CD14-positive monocyte (primary cell): Measurements from ENCODE around the gene RPS21. TPM values are rescaled to one million over a fixed set of nuclear protein-coding genes. Genes with fewer than 3 reads are reported as not detected.

Experiments used
- DNase-seq, 3 donors: peaks; one replicate each; pipeline ENCODE4 v3.0.0-alpha.2; 2011 to 2022
- H2AFZ ChIP-seq: 2 replicates; pipeline ENCODE4 v1.6.0; 2012; ENCODE audit warnings: mild to moderate bottlenecking, low read depth, low read length, inconsistent platforms; ENCODE audit not compliant: insufficient read depth, poor library complexity, severe bottlenecking
- H3K27ac ChIP-seq, 2 donors: 1 replicate in 1 of 2; 2 replicates in 1 of 2; pipeline ENCODE4 v1.5.1; 2012 to 2013; ENCODE audit warnings: low read length in 2 of 2, control low read depth in 1 of 2, inconsistent platforms in 1 of 2, low read depth in 1 of 2, mild to moderate bottlenecking in 1 of 2
- H3K27me3 ChIP-seq, 2 donors: one replicate each; pipeline versions ENCODE4 v1.6.0 to v1.6.1; 2011 to 2013; ENCODE audit warnings: low read length in 2 of 2; ENCODE audit not compliant: control insufficient read depth in 2 of 2, insufficient read depth in 2 of 2
- H3K36me3 ChIP-seq, 2 donors: replicated peaks in 1 of 2; 1 replicate in 1 of 2; 2 replicates in 1 of 2; pipeline versions ENCODE4 v1.5.1 to v1.6.1; 2012 to 2013; ENCODE audit warnings: low read length in 2 of 2, control low read depth in 1 of 2, inconsistent platforms in 1 of 2, mild to moderate bottlenecking in 1 of 2; ENCODE audit not compliant: insufficient read depth in 2 of 2, control insufficient read depth in 1 of 2
- H3K4me1 ChIP-seq, 2 donors: 1 replicate in 1 of 2; 2 replicates in 1 of 2; pipeline versions ENCODE4 v1.5.1 to v1.6.1; 2012 to 2013; ENCODE audit warnings: low read length in 2 of 2, control low read depth in 1 of 2, inconsistent platforms in 1 of 2, mild to moderate bottlenecking in 1 of 2, moderate library complexity in 1 of 2; ENCODE audit not compliant: insufficient read depth in 2 of 2, control insufficient read depth in 1 of 2
- H3K4me2 ChIP-seq: replicated peaks from 2 replicates; pipeline ENCODE3; 2012; ENCODE audit warnings: low read length, moderate library complexity, mild to moderate bottlenecking; ENCODE audit not compliant: poor library complexity, severe bottlenecking; ENCODE audit errors: extremely low read depth
- H3K4me3 ChIP-seq, 3 experiments: fragments of 200-600 bp in 1 of 3; sonication (generic) in 1 of 3; replicated peaks in 1 of 3; 1 replicate in 2 of 3; 2 replicates in 1 of 3; pipeline ENCODE4 v1.5.1; 2011 to 2013; ENCODE audit warnings: low read length in 3 of 3, mild to moderate bottlenecking in 3 of 3, control low read depth in 2 of 3, low read depth in 2 of 3, inconsistent platforms in 1 of 3, moderate library complexity in 1 of 3
- H3K79me2 ChIP-seq: 2 replicates; pipeline ENCODE4 v1.6.0; 2012; ENCODE audit warnings: mild to moderate bottlenecking, control low read depth, inconsistent platforms, low read length, moderate library complexity; ENCODE audit not compliant: insufficient read depth
- H3K9ac ChIP-seq: 2 replicates; pipeline ENCODE4 v1.6.0; 2017; ENCODE audit warnings: low read length, mild to moderate bottlenecking; ENCODE audit not compliant: insufficient read depth, poor library complexity, severe bottlenecking
- H3K9me3 ChIP-seq, 2 donors: replicated peaks in 1 of 2; 1 replicate in 1 of 2; 2 replicates in 1 of 2; pipeline versions ENCODE4 v1.5.1 to v1.6.1; 2012 to 2013; ENCODE audit warnings: low read length in 2 of 2, control low read depth in 1 of 2; ENCODE audit not compliant: control insufficient read depth in 1 of 2, insufficient read depth in 1 of 2
- H4K20me1 ChIP-seq: 2 replicates; pipeline ENCODE4 v1.6.0; 2012; ENCODE audit warnings: mild to moderate bottlenecking, low read length, control low read depth, moderate library complexity; ENCODE audit not compliant: insufficient read depth
- H3K27ac Mint-ChIP-seq, 7 donors: one replicate each; pipeline ENCODE4 v1.8.0; 2020; ENCODE audit warnings: mild to moderate bottlenecking in 7 of 7, mixed read lengths in 7 of 7, moderate library complexity in 6 of 7, inconsistent platforms in 2 of 7
- H3K27me3 Mint-ChIP-seq, 3 donors: one replicate each; pipeline ENCODE4 v1.8.0; 2021 to 2022; ENCODE audit warnings: low read depth in 3 of 3, mild to moderate bottlenecking in 3 of 3, mixed read lengths in 3 of 3, moderate library complexity in 3 of 3, inconsistent platforms in 1 of 3
- H3K36me3 Mint-ChIP-seq, 2 donors: one replicate each; pipeline ENCODE4 v1.8.0; 2020; ENCODE audit warnings: mixed read lengths in 2 of 2, inconsistent platforms in 1 of 2, mild to moderate bottlenecking in 1 of 2
- H3K4me1 Mint-ChIP-seq: one replicate; pipeline ENCODE4 v1.8.0; 2020; ENCODE audit warnings: mild to moderate bottlenecking, mixed read lengths
- H3K4me3 Mint-ChIP-seq, 2 donors: one replicate each; pipeline ENCODE4 v1.8.0; 2020; ENCODE audit warnings: mild to moderate bottlenecking in 2 of 2, mixed read lengths in 2 of 2, moderate library complexity in 1 of 2
- H3K9me3 Mint-ChIP-seq, 7 donors: one replicate each; pipeline ENCODE4 v1.8.0; 2020 to 2022; ENCODE audit warnings: mixed read lengths in 7 of 7, mild to moderate bottlenecking in 6 of 7, moderate library complexity in 6 of 7, inconsistent platforms in 2 of 7
- WGBS: methylation state at CpG from one replicate; pipeline ENCODE4 v1.1.5; 2013; ENCODE audit warnings: missing lambda C conversion rate; ENCODE audit not compliant: insufficient coverage; 5-methylcytosine and 5-hydroxymethylcytosine counted together
- intact Hi-C, 2 donors: fragments of 100-400 bp; cut with micrococcal nuclease; formaldehyde crosslinking; loops; one replicate each; pipeline versions ENCODE4 v1.15.0 to v1.15.1; 2023
- polyA plus RNA-seq, 3 donors: library from polyadenylated mRNA; depleted of rRNA in 1 of 3; unstranded in 2 of 3; stranded (reverse) in 1 of 3; fragments of 300-500 nt in 2 of 3; fragments of >200 nt in 1 of 3; fragmentation: Illumina TruSeq in 2 of 3; gene quantifications; 1 replicate in 2 of 3; 2 replicates in 1 of 3; pipeline ENCODE4 v1.2.3, GENCODE V29; 2012 to 2021
- TF ChIP-seq, protein P1 (sequence below): fragments of 200-600 bp; IDR thresholded peaks from one replicate; pipeline ENCODE4 v1.8.0; 2022; ENCODE audit warnings: antibody characterized with exemption, mild to moderate bottlenecking

The RPS21 gene
- polyA plus RNA-seq, 3 donors: 799 to 6,263 (median 968) TPM

DNA sequence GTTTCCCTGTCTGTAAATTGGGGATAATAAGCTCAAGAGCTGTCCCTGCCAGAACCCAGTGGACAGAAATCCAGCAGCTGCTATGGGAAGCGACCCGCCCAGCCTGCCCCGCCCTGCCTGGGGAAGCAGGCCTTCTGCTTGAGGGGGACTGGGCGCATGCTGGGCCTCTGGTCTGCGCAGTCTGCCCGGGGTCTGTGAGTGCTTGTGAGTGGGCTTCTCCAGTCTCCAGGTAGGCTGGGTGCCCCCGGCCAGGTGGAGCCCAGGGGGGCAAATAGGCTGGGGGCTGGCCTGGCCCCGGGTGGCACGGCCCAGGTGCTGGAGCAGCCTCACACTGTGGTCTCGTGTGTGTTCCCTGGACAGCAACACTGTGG, 41.1 kb downstream of the RPS21 start:
- H3K4me3 Mint-ChIP-seq: no peak overlapping the region
- WGBS: 93% methylated on average over 10 of the region's 10 CpGs
- intact Hi-C loops: no loop called here

GRCh38 chr20:62428396-62429295, 41.7 kb downstream of the RPS21 start:
- H3K36me3 ChIP-seq: no peaks in the 10 kb centered on the region

More for the DNA sequence above, 41.1 kb downstream of the RPS21 start:
- H3K27ac Mint-ChIP-seq: no peak overlapping the region
- no peaks in the 10 kb centered on the region for H3K36me3 ChIP-seq
- no peaks in the 10 kb centered on the region for H3K9me3 ChIP-seq
- H4K20me1 ChIP-seq: no peaks in the 10 kb centered on the region
- no peaks in the 10 kb centered on the region for H3K4me1 ChIP-seq
- no peak overlapping the region for H3K9ac ChIP-seq
- H3K27ac ChIP-seq: no peak overlapping the region
- peaks cover 0 to under 1% of the 10 kb centered on the region in 2 donors for H3K27me3 ChIP-seq
- H3K9me3 Mint-ChIP-seq: peaks cover 0 to 1% (median 0%) of the 10 kb centered on the region in 7 donors
- no peaks in the 10 kb centered on the region for H3K36me3 Mint-ChIP-seq
- no peak overlapping the region for H3K4me3 ChIP-seq
- DNase-seq: no peak
- H3K79me2 ChIP-seq: no peaks in the 10 kb centered on the region
- H3K4me1 Mint-ChIP-seq: no peaks in the 10 kb centered on the region
- TF ChIP-seq, protein P1, sequence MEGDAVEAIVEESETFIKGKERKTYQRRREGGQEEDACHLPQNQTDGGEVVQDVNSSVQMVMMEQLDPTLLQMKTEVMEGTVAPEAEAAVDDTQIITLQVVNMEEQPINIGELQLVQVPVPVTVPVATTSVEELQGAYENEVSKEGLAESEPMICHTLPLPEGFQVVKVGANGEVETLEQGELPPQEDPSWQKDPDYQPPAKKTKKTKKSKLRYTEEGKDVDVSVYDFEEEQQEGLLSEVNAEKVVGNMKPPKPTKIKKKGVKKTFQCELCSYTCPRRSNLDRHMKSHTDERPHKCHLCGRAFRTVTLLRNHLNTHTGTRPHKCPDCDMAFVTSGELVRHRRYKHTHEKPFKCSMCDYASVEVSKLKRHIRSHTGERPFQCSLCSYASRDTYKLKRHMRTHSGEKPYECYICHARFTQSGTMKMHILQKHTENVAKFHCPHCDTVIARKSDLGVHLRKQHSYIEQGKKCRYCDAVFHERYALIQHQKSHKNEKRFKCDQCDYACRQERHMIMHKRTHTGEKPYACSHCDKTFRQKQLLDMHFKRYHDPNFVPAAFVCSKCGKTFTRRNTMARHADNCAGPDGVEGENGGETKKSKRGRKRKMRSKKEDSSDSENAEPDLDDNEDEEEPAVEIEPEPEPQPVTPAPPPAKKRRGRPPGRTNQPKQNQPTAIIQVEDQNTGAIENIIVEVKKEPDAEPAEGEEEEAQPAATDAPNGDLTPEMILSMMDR: no peak
- H3K4me2 ChIP-seq: no peak overlapping the region
- H3K27me3 Mint-ChIP-seq: peaks cover 7 to 20% (median 7%) of the 10 kb centered on the region in 3 donors
- H2AFZ ChIP-seq: no peak overlapping the region

More at GRCh38 chr20:62428396-62429295, 41.7 kb downstream of the RPS21 start:
- H3K9ac ChIP-seq: no peak overlapping the region
- H3K4me2 ChIP-seq: no peak overlapping the region
- H3K27ac ChIP-seq: no peak overlapping the region
- Mint-ChIP-seq H3K27ac (no peak overlapping the region), H3K9me3 (peaks cover 0 to 1% (median 0%) of the 10 kb centered on the region in 7 donors), H3K4me1 (no peaks in the 10 kb centered on the region), H3K4me3 (no peak overlapping the region), H3K36me3 (no peaks in the 10 kb centered on the region), H3K27me3 (peaks cover 9 to 23% (median 10%) of the 10 kb centered on the region in 3 donors)
- intact Hi-C loops: no loop called here
- peaks cover 0 to 4% of the 10 kb centered on the region in 2 donors for H3K27me3 ChIP-seq
- H3K9me3 ChIP-seq: no peaks in the 10 kb centered on the region
- H3K79me2 ChIP-seq: no peaks in the 10 kb centered on the region
- no peaks in the 10 kb centered on the region for H3K4me1 ChIP-seq
- H2AFZ ChIP-seq: no peak overlapping the region
- 58% methylated on average over 29 of the region's 31 CpGs for WGBS
- no peak for DNase-seq
- TF ChIP-seq, protein P1: no peak
- H4K20me1 ChIP-seq: no peaks in the 10 kb centered on the region
- no peak overlapping the region for H3K4me3 ChIP-seq
